DOHH2 (cell line): ENCODE results near the gene TNS4.

Experiments used
- H3F3A ChIP-seq: fragments of 200-600 bp; sonication (generic), shearing (Covaris generic); 2 replicates; pipeline ENCODE4 v1.6.0; 2016; ENCODE audit warnings: antibody characterized with exemption, mild to moderate bottlenecking; ENCODE audit not compliant: control insufficient read depth, insufficient read depth
- H3K27ac ChIP-seq: fragments of 200-600 bp; sonication (generic); 2 replicates; pipeline ENCODE4 v1.5.1; 2014; ENCODE audit warnings: low read depth, mild to moderate bottlenecking, low read length, moderate library complexity
- H3K27me3 ChIP-seq: fragments of 200-600 bp; sonication (generic); 2 replicates; pipeline ENCODE4 v1.6.1; 2014; ENCODE audit warnings: mild to moderate bottlenecking, low read length, mixed read lengths; ENCODE audit not compliant: control insufficient read depth
- H3K36me3 ChIP-seq: fragments of 200-600 bp; sonication (generic); 2 replicates; pipeline ENCODE4 v1.6.1; 2014; ENCODE audit warnings: mild to moderate bottlenecking, low read length, moderate library complexity, mixed read lengths; ENCODE audit not compliant: control insufficient read depth
- H3K4me1 ChIP-seq: fragments of 200-600 bp; sonication (generic); 2 replicates; pipeline ENCODE4 v1.6.1; 2014; ENCODE audit warnings: mild to moderate bottlenecking, low read length, mixed read lengths; ENCODE audit not compliant: control insufficient read depth
- H3K4me2 ChIP-seq: fragments of 200-600 bp; sonication (generic); 2 replicates; pipeline ENCODE4 v1.6.0; 2014; ENCODE audit warnings: mild to moderate bottlenecking, low read length, moderate library complexity
- H3K4me3 ChIP-seq: fragments of 200-600 bp; sonication (generic); 2 replicates; pipeline ENCODE4 v1.5.1; 2014; ENCODE audit warnings: mild to moderate bottlenecking, low read length, mixed read lengths
- H3K79me2 ChIP-seq: fragments of 200-600 bp; sonication (generic); 2 replicates; pipeline ENCODE4 v1.6.1; 2014; ENCODE audit warnings: mild to moderate bottlenecking, low read length, mixed read lengths; ENCODE audit not compliant: control insufficient read depth
- H3K9me2 ChIP-seq: fragments of 200-600 bp; sonication (generic); replicated peaks from 2 replicates; pipeline ENCODE4 v1.6.1; 2014; ENCODE audit warnings: mild to moderate bottlenecking, low read length, mixed read lengths; ENCODE audit not compliant: control insufficient read depth
- H3K9me3 ChIP-seq: fragments of 200-600 bp; sonication (generic); 2 replicates; pipeline ENCODE4 v1.6.1; 2014; ENCODE audit warnings: antibody characterized with exemption, low read length, mixed read lengths; ENCODE audit not compliant: control insufficient read depth, insufficient read depth
- H4K20me1 ChIP-seq: fragments of 200-600 bp; sonication (generic); 2 replicates; pipeline ENCODE4 v1.6.0; 2014; ENCODE audit warnings: low read depth, mild to moderate bottlenecking, antibody characterized with exemption, low read length, moderate library complexity; ENCODE audit not compliant: control insufficient read depth, insufficient read depth
- CTCF ChIP-seq: fragments of 200-600 bp; sonication (generic); IDR thresholded peaks from one replicate; pipeline ENCODE4 v1.5.1; 2014; ENCODE audit warnings: antibody characterized with exemption, mild to moderate bottlenecking, low read depth, low read length; ENCODE audit not compliant: poor library complexity, severe bottlenecking
- EZH2phosphoT487 ChIP-seq: fragments of 200-600 bp; sonication (generic); IDR thresholded peaks from 2 replicates; pipeline ENCODE4 v1.6.1; 2017; ENCODE audit warnings: borderline replicate concordance, mild to moderate bottlenecking, antibody characterized with exemption, low read length, moderate library complexity, mixed read lengths

The TNS4 gene

GRCh38 chr17:40522961-40523310 is 21.5 kb upstream of the TNS4 start:
- Histone ChIP-seq H3K9me3 (peaks cover 13% of the 10 kb centered on the region; the same call in 1 of the 2 replicates), H3K27ac (no peak overlapping the region), H3K36me3 (no peaks in the 10 kb centered on the region), H3K4me3 (no peak overlapping the region), H3K9me2 (no peaks in the 10 kb centered on the region), H3K4me1 (no peaks in the 10 kb centered on the region), H3F3A (no peaks in the 10 kb centered on the region), H4K20me1 (no peaks in the 10 kb centered on the region), H3K4me2 (no peak overlapping the region), H3K79me2 (no peaks in the 10 kb centered on the region), H3K27me3 (peaks cover 59% of the 10 kb centered on the region)
- no peak for TF ChIP-seq EZH2phosphoT487
- no peak for TF ChIP-seq CTCF

GRCh38 chr17:40522250-40522960 is 21.0 kb upstream of the TNS4 start:
- no peak for TF ChIP-seq CTCF
- no peak for TF ChIP-seq EZH2phosphoT487
- Histone ChIP-seq H3K9me3 (peaks cover 13% of the 10 kb centered on the region; the same call in 1 of the 2 replicates), H3K4me2 (no peak overlapping the region), H3K4me1 (peaks cover 1% of the 10 kb centered on the region), H3K27me3 (peaks cover 55% of the 10 kb centered on the region), H3K9me2 (no peaks in the 10 kb centered on the region), H3K36me3 (no peaks in the 10 kb centered on the region), H3F3A (no peaks in the 10 kb centered on the region), H3K4me3 (no peak overlapping the region), H4K20me1 (no peaks in the 10 kb centered on the region), H3K27ac (no peak overlapping the region), H3K79me2 (no peaks in the 10 kb centered on the region)

DNA sequence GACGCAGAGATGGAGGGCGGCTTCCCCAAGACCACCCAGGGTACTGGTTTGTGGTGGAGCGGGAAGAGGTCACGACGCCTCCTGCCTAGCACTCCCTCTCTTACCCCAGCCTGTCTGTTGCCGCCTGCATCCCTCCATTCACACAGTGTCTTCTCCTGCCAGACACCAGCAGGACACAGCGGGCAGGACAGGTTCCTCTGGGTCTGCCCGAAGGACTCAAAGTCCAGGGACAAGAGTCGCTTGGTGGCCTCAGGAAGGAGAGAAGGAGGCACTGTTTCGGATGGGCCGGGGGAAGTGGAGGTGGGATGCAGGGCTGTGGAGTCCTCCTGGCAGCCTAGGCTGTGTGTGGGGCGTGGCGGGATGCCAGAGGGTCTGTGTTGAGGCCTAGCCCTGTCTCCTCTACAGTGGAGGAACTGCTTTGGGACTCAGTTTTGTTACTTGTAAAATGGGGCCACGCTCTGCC is 19.6 kb upstream of the TNS4 start:
- Histone ChIP-seq H3K9me3 (peaks cover 11% of the 10 kb centered on the region; the same call in 1 of the 2 replicates), H3K27ac (no peak overlapping the region), H3K9me2 (no peaks in the 10 kb centered on the region), H3K27me3 (peaks cover 45% of the 10 kb centered on the region), H3K4me2 (no peak overlapping the region), H3F3A (no peaks in the 10 kb centered on the region), H3K36me3 (no peaks in the 10 kb centered on the region), H3K79me2 (no peaks in the 10 kb centered on the region), H4K20me1 (0 out of 2 replicates have a peak, but pooled peaks cover 3% of the 10 kb centered on the region), H3K4me1 (peaks cover 15% of the 10 kb centered on the region), H3K4me3 (no peak overlapping the region)
- TF ChIP-seq EZH2phosphoT487 = no peak
- TF ChIP-seq CTCF = no peak
